Measurements from ENCODE around the gene PDIA4.

The PDIA4 gene

GRCh38 chr7:149006345-149006725 is 22.0 kb downstream of the PDIA4 start:
- no peak overlapping the region for H3K27ac ChIP-seq

GRCh38 chr7:149005427-149006344 is 22.6 kb downstream of the PDIA4 start:
- TF ChIP-seq CTCF (conservative IDR thresholded peaks at IDR 0.05): peak; percentile 81

More at GRCh38 chr7:149006345-149006725, 22.0 kb downstream of the PDIA4 start:
- TF ChIP-seq CTCF (conservative IDR thresholded peaks at IDR 0.05): no peak

GRCh38 chr7:149004405-149005370 is 23.6 kb downstream of the PDIA4 start:
- TF ChIP-seq CTCF (conservative IDR thresholded peaks at IDR 0.05): no peak
- no peak overlapping the region for H3K27ac ChIP-seq

More at GRCh38 chr7:149005427-149006344, 22.6 kb downstream of the PDIA4 start:
- H3K27ac ChIP-seq: no peak overlapping the region

- H3K27ac ChIP-seq: no peak overlapping the region
- TF ChIP-seq CTCF (conservative IDR thresholded peaks at IDR 0.05): no peak
Measured at GRCh38 chr7:149003560-149004305, 24.6 kb downstream of the PDIA4 start.

- no peak overlapping the region for H3K27ac ChIP-seq
- TF ChIP-seq CTCF (conservative IDR thresholded peaks at IDR 0.05): no peak
Measured at GRCh38 chr7:149003018-149003417, 25.3 kb downstream of the PDIA4 start.

GRCh38 chr7:149002604-149003003 is 25.7 kb downstream of the PDIA4 start:
- no peak overlapping the region for H3K27ac ChIP-seq
- TF ChIP-seq CTCF (conservative IDR thresholded peaks at IDR 0.05): no peak
